Ishikawa (cell line): ENCODE measurements around the gene MAP4K4.

ENCODE experiments used
- EGR1 ChIP-seq: IDR thresholded peaks from 2 replicates; pipeline ENCODE4 v1.6.1; 2012
- EP300 ChIP-seq: IDR thresholded peaks from 2 replicates; pipeline ENCODE4 v1.6.1; 2012; ENCODE audit warnings: borderline replicate concordance
- MAX ChIP-seq: IDR thresholded peaks from 2 replicates; pipeline ENCODE4 v1.6.1; 2012
- RAD21 ChIP-seq: IDR thresholded peaks from 2 replicates; pipeline ENCODE4 v1.6.1; 2012; ENCODE audit warnings: low read depth
- REST ChIP-seq: IDR thresholded peaks from 2 replicates; pipeline ENCODE4 v1.6.1; 2012; ENCODE audit warnings: low read depth, mild to moderate bottlenecking
- TAF1 ChIP-seq: IDR thresholded peaks from 2 replicates; pipeline ENCODE4 v1.6.1; 2012; ENCODE audit warnings: low read depth, mild to moderate bottlenecking
- TCF12 ChIP-seq: IDR thresholded peaks from 2 replicates; pipeline ENCODE4 v1.6.1; 2012; ENCODE audit warnings: low read depth
- USF1 ChIP-seq: IDR thresholded peaks from 2 replicates; pipeline ENCODE4 v1.6.1; 2012
- YY1 ChIP-seq: IDR thresholded peaks from 2 replicates; pipeline ENCODE4 v1.6.1; 2012; ENCODE audit warnings: low read depth
- ZBTB7A ChIP-seq: IDR thresholded peaks from 2 replicates; pipeline ENCODE4 v1.6.1; 2012; ENCODE audit warnings: low read depth

- TF ChIP-seq RAD21, result no peak
- TF ChIP-seq MAX, result no peak
- no peak for TF ChIP-seq TAF1
- no peak for TF ChIP-seq ZBTB7A
- no peak for TF ChIP-seq REST
- TF ChIP-seq EP300, result no peak
- TF ChIP-seq EGR1, result no peak
- TF ChIP-seq USF1, result no peak
- TF ChIP-seq YY1, result no peak
- TF ChIP-seq TCF12, result no peak
These were observed 13.2 kb upstream of the MAP4K4 start for GRCh38 chr2:101684313-101684712.
